Hindlimb muscle (tissue), 1 donor: ENCODE measurements around the gene SHC2. TPM values are rescaled to one million over a fixed set of nuclear protein-coding genes. Genes with fewer than 3 reads are reported as not detected.
"Not testable (repeated sequence)": the region's sequence is repeated elsewhere in the genome, so short reads cannot be mapped to it uniquely, and the experiment has no call there.

Source experiments
- DNase-seq: peaks from one replicate; pipeline ENCODE4 v3.0.0-alpha.2; 2013
- polyA plus RNA-seq: library from polyadenylated mRNA; unstranded; fragments of 120-200 nt; gene quantifications from one replicate; pipeline ENCODE4 v1.2.1, GENCODE V29; 2013; ENCODE audit not compliant: insufficient read length

Gene SHC2
- polyA plus RNA-seq, 1 donor: 39.7 TPM

DNA sequence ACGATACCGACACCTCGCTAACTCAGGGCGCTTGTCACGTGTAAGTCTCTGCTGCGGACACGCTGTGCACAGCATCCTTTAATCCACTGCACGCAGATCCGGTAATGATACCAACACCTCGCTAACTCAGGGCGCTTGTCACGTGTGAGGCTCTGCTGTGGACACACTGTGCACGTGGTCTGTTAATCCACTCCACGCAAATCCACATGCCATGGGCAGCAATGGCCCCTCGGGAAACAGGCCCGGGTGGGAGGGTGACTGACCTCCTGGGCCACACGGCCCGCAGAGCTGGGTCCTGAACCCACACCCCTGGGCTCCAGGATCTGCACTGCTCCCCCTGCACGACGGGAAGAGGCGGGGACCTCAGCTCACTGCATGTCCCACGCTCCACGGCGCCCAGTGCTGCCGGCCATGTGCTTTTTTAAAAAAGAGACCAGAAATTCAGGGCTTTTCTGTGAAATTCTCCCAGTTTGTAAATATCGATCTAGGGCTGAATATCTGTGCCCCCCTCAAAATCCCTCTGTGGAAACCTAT lies 16.1 kb downstream of the SHC2 start:
- no peak for DNase-seq

DNA sequence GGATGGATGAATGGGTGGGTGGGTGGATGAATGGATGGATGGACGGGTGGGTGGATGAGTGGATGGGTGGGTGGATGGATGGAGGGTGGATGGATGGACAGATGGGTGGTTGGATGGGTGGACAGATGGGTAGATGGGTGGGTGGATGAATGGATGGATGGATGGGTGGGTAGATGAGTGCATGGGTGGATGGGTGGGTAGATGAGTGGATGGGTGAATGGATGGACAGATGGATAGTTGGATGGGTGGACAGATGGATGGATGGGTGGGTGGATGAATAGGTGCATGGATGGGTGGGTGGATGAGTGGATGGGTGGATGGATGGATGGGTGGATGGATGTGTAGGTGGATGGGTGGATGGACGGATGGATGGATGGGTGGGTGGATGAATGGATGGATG lies 17.8 kb downstream of the SHC2 start:
- DNase-seq: no peak

DNA sequence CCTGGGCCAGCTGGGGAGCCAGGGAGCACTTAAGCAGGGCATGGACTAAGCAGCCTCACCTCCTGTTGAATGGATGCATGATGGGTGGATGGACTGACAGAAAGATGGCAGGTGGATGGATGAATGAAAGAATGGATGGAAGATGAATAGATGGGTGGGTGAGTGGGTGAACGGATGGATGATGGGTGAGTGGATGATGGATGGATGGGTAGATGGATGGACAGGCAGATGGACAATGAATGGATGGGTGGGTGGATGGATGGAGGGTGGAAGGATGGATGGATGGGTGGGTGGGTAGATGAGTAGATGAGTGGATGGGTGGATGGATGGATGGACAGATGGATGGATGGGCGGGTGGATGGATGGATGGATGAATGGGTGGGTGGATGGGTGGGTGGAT lies 18.7 kb downstream of the SHC2 start:
- no peak for DNase-seq

DNA sequence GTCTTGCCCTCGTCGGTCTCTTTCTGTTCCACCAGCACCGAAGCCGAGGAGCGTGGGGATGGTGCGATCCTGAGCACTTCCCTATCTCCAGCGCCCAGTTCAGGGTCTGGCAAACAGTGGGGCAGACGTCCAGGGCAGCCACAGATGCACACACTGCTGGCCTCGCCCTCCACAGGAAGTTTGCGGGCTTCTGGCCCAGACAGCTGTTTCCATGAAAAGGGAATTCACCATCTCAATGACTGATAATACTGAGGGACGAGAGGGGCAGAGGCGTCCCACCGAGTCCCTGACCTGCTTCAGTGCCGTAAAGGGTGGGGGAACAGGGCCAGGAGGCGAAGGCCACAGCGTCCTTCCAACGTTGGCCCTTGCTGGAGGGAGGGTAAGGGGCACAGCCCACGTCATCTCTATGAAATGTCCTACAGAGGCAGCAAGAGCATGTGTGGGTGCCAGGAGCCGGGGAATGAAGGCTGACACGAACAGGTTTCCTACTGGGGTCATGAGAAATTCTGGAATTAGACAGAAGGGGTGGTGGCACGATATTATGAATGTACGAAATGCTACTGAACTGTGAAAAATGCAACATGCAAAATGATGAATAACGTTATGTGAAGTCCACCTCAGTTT lies 19.5 kb downstream of the SHC2 start:
- no peak for DNase-seq

DNA sequence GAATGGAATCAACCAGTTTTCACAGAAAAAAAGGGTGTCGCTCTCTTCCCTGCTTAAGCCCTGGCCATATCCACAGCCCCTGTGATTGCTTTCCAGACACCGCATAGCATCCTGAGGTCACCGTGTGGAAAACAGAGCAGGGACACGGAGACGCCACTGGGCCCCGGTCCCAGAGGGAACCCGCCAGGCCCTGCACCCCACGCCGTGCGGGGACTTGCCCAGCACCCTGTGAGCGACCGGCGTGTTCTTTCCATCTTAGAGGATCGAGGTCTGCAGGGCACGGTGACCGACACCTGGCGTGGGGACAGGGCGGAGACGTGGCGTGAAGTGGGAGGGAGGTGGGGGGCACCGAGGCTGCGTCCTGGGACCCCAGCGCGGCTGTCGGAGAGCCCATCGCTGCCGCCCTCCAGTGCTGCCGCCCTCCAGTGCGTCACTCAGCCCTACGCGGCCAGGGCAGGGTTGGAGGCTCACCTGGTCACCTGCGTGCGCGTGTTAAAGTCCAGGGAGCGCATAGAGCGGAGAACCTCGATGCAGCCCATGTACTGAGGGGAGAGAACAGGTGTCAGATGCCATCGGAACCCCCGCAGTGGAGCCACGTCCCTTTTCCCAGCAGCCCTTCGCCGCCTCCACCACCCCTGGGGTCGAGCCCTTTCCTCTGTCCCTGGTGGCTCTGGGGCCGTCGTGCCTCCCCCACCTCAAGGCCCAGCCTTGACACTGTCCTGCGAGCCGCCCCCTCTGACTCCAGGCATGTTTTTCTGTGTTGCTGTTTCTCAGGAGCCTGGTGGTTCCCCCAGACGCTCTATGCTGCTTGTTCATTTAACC lies 20.2 kb downstream of the SHC2 start:
- DNase-seq: no peak

DNA sequence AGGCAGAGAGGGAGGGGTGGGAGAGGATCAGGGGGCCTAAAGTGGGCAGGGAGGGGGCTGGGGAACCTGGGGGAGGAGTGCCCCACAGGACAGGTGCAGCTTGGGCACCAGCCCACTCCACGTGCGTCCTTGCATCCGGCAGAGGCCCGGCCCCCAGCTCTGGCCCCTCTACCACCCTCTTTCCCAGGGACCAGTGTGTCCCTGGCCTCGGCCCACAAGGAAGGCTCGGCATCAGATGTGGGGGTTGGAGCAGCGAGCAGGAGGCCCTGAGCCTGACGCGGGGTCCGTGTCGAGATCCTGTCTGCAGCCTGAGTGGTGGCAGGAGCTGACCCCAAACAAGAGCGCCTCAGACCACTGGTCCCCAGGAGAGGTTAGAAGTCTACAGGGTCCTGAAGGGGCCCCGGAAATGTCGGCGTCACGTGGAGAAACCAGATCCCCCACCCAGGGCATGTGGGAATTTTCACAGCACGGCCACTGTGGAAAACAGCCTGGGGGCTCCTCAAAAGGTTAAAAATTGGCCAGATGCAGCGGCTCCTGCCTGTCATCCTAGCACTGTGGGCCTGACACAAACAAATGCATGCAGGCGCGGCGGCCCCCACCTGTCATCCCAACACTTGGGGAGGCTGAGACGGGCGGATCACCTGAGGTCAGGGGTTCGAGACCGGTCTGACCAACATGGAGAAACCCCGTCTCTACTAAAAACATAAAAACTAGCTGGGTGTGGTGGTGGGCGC lies 21.5 kb downstream of the SHC2 start:
- no peak for DNase-seq

DNA sequence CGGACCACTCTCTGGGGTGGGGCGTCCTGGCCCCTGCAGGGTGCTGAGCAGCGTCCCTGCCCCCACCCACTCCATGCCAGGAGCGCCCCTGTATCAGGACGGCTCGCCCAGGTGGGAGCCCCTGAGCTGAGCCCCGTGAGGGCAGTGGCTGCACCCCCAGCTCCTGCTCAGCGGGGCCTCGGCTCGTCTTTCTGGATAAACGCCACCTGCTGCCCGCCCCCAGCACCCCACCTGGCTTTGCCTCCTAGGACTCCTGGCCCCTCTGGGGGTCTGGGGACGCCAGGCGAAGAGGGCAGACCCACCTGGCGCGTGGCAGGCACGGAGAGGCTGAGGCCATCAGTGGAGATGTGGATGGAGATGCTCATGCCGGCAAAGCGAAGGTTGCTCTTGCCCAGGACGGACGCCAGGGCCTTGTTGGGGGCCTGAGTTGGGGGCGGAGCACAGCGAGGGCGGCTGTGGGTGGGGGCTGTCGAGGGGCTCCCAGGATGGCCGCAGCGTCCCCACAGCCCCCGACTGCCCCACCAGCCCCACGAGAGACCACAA lies 22.3 kb downstream of the SHC2 start:
- no peak for DNase-seq

DNA sequence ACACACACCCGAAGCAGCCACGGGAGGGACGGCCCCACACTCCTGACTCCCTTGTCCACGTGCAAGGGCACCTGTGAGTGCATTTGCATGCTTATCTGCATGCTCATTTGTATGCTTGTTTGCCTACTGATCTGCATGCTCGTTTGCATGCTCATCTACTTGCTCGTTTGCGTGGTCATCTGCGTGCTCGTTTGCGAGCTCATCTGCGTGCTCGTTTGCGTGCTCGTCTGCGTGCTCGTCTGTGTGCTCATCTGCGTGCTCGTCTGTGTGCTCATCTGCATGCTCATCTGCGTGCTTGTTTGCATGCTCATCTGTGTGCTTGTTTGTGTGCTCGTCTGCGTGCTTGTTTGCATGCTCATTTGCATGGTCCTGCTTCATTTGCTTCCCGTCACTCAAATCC lies 23.8 kb downstream of the SHC2 start:
- DNase-seq: no peak

DNA sequence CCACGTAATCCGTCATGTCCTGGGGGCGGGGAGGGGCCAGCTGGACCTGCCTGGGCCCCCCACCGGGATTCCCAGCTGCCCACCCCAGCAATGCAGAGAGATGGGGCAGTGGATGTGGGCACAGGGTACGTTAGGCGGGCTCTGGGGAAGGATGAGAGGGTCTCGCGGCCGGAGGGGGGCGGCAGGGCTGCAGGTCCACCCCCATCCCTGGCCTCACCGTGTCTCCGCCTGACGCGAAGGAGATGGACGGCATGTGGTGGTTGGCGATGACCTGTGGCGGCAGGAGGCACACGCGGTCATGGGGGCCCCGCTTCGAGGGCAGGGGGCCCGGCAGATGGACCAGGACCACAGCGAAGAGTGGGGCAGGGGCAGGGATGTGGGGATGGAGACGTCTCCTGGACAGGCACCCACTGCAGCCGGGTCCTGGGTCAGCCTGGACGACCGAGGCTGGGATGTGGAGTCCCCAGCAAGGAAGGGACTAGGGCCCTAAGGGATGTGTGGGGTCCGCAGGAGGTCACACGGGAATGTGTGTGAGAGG lies 24.4 kb downstream of the SHC2 start:
- DNase-seq: no peak

DNA sequence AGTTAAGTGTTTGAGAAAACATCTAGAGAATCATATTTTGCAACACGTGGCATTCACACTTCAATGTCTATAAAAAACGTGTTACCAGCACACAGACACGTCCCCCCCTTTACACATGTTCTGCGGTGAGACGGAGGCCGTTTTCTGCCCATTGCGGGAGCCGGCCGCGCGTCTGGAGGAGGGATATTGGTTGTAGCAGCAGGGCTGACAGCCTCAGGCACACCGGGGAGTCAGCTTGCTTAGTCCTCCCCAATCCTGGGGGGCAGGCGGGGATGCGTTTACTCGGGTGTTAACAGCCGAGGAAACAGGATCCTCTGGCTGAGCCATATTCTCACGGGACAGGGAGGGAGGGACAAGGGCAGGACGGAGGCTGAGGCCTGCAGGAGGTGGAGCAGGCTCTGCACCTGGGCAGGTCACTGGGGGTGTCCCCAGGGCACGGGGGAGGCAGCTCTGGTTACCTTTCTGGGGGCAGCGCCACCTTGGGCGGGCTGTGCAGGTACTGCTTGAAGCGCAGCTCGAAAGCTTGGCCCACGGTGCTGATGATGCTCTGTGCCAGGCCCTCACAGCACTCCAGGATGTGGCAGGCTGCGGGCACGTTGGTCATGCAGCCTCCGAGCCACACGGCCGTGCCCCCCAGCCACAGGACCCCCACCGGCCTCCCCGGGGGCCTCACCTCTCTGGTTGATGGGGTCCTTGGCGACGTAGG lies 25.0 kb downstream of the SHC2 start:
- DNase-seq: no peak

DNA sequence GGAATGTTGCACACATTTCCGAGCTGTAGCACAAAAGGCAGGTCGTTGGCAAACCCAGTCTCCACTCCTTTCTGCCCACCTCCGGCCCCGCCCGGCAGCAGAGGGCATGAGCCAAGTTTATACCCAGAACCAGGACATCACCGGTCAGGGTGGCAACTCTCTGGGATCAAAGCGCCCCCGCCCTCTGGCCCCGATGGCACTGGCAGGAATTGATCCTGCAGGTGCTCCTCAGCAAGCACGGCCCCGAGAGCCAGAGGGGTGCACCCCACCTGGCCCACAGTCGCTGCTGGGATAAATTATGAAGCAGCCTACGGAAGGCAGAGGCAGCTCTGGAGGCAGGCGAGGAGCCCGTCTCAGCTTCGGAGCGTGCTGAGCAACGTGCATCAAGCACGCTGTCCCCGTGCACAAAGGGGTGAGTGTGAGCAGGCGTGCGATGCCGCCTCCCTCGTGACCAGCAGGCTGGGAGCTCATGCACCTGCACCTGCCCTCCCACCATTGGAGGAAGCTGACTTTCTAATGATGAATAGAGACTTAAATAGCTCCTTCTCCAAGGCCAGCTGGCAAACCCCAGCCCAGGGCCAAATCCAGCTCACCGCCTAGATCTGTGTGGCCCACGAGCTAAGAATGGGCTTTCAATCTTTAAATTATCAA lies 25.7 kb downstream of the SHC2 start:
- no peak for DNase-seq

DNA sequence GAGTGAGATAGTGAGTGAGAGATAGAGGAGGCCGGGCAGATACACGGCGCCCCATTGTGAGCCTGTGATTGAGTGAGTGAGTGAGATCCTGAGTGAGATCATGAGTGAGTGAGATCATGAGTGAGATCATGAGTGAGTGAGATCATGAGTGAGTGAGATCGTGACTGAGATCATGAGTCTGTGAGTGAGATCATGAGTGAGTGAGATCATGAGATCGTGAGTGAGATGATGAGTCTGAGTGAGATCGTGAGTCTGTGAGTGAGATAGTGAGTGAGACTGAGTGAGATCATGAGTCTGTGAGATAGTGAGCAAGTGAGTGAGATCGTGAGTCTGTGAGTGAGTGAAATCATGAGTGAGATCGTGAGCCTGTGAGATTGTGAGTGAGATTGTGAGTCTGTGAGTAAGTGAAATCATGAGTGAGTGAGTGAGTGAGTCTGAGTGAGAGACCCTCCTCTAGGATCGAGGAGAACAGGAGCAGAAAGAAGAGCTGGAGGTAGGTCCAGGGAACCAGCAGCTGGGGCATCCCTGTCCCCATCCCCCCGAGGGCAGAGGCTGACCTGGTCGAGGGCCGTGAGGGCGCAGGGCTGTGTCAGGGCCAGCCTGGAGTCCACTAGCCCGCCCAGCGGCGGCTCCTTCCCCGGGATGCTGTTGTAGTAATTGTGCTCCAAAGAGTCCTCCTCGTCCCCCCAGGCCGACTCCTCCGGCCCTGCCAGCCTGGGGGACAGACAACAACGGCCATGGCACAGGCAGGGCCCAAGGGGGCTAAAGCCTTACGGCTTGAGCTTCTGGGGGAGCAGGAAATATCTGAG lies 26.5 kb downstream of the SHC2 start:
- DNase-seq: no peak

DNA sequence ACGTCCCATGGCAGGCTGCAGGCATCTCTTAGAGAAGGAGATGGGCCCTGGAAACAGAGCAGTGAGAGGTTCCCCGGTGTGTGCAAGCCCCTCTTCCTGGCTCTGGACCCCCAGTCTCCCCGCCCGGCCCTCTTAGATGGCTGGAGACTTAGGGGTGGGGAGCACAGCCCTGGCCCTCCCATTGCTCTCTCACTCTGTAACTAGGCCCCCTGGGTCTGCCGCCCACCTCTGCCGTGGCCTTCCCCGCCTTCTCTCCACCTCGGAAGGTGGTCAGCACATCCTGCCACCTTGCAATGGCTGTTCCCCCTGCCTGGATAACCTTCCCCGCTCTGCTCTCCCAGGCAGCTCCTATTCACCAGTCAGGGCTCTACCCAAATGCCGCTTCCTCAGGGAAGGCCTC lies 30.1 kb downstream of the SHC2 start:
- DNase-seq: no peak

DNA sequence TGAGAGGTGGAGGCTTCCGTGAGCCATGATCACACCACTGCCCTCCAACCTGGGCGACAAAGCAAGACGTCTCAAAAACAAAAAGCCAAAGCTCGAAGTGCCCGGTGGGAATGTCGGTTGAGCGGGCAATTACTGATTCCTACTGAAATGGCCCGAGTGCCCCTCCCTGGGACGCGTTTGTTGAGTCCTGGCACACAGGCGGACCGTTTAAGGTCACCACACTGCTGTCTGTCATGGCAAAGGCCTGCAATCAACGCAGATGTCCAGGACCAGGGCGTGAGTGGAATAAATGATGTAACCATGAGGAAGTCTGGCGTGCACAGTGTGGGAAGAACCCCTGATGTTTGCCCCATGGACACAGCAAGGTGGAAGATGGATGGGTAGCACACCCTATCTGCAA lies 32.7 kb downstream of the SHC2 start:
- no peak for DNase-seq

DNA sequence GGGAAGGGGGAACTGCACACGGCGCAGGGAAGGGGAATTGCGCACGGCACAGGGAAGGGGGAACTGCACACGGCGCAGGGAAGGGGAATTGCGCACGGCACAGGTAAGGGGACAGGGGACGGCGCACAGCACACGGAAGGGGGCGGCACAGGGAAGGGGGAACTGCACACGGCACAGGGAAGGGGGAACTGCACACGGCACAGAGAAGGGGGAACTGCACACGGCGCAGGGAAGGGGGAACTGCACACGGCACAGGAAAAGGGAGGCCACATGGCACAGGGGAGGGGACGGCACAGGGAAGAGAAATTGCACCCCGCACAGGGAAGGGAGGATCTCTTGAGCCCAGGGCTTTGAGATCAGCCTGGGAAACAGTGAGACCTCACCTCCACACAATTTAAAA lies 33.2 kb downstream of the SHC2 start:
- not testable (repeated sequence) for DNase-seq

DNA sequence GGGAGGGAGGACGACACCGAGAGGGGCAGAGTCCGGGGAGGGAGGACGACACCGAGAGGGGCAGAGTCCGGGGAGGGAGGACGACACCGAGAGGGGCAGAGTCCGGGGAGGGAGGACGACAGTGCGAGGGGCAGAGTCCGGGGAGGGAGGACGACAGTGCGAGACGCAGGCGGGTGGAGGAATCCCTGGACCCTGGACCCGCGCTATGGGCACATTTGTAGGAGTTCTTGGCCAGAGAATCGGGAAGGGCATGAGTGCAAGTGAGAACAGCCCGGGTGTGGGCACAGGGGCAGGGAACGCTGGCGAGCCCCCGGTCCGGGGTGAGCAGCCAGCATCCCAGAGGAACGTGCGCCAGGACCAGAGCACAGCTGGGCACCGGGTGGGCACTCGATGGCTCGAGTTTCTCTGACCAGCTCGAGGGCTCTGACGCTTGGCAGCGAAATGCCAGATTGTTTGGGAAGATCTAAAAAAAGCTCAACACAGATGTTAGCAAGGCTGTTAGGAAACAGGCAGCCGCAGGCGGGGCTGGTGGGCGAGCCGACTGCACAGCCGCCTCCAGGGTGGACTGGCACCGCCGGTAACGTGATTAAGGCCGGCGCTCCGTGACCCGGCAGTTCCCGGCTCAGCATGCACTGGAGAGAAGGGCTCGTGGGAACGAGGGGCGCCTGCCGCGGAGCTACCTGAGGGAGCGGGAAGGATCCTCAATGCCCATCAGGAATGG lies 33.9 kb downstream of the SHC2 start:
- DNase-seq: no peak

DNA sequence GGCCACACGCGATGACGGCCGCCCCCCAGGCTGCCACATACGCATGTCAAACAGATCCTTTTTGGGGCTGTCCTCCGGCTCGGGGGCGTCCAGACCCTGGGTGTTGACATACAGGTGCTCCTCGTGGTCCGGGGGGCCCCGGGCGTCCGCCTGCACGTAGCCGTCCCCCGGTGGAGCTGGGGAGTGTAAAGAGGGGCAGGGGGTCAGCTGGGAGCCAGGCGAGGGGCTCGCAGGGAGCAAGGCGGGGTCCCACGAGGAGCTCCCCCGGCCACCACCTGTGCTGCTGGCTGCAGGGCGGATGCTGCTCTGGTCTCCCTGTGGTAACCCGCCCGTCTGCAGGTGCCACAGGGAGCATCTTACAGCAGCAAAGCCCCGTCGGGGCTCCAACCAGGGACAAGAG lies 35.8 kb downstream of the SHC2 start:
- DNase-seq: no peak

DNA sequence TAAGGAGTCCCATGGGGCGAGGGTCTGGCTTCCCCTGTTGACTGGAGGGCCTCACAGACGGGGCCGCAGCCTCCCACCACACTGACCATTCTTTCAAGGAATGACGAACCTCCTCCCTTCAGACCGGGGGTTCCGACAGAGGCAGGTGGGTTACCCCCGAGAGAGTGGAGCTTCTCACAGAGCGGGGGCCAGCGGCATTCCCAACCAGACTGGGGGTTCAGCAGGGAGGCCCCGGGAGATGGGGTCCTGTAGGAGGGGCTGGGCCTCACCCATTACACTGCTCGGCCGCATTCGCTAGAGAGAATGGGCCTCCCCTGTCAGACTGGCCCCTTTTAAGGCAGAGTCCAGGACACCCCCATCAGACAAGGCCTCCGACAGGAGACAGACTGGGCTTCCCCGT lies 36.3 kb downstream of the SHC2 start:
- no peak for DNase-seq

DNA sequence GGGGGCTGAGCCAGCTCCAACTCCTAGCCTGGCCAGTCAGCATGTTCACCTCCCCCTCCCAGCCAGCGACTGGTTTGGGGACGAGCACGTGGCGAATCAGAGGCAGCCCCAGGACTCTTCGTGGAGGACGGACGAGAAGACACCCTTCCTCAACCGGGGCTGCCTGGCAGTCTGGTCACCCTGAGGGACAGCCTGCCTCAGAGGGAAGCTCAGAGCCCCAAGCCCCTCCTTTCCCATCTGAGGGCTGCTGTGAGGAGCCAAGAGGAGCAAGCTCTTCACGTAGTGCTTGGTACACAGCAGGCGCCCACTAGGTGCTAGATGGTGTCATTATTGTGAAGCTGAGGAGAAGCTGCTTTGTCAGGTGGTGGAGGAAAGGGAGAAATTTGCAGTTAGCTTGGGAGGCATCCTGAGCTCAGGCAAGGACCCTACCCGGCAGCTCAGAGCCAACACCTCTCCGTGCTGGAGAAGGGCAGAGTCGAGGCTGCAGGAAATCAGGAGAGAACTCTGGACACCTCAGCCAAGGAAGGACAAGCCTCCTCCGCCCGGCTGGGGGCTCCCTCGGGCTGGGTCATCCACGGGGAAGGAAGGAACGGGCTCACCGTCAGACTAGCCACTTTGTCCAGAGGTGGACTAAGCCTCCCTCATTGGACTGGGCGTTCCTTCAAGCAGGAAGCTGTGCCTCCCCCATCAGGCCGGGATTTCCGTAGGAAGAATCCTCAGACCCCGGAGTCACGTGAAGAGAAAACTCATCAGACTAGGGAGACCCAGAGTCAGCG lies 37.0 kb downstream of the SHC2 start:
- DNase-seq: no peak
